GM23338 (cell line): ENCODE data around the gene SUSD3.

ENCODE experiments used
- CTCF ChIP-seq, 2 experiments: fragments of 200-600 bp in 1 of 2; sonication (generic) in 1 of 2; conservative IDR thresholded peaks; 2 replicates each; pipeline versions ENCODE4 v1.5.1 to v1.6.1; 2016 to 2017; ENCODE audit warnings: antibody characterized with exemption in 2 of 2, low read depth in 2 of 2, mild to moderate bottlenecking in 2 of 2, moderate library complexity in 1 of 2
- ETS1 ChIP-seq: IDR thresholded peaks from 2 replicates; pipeline ENCODE4 v1.6.1; 2016; ENCODE audit warnings: antibody characterized with exemption
- EZH2 ChIP-seq: fragments of 200-600 bp; sonication (generic); IDR thresholded peaks from one replicate; pipeline ENCODE4 v1.8.0; 2017; ENCODE audit warnings: antibody characterized with exemption, mild to moderate bottlenecking, low read depth; ENCODE audit not compliant: unreplicated experiment
- EZH2phosphoT487 ChIP-seq: fragments of 200-600 bp; sonication (generic); IDR thresholded peaks from one replicate; pipeline ENCODE4 v1.8.1; 2018; ENCODE audit warnings: antibody characterized with exemption; ENCODE audit not compliant: unreplicated experiment
- JUNB ChIP-seq: IDR thresholded peaks from one replicate; pipeline ENCODE4 v1.6.1; 2016; ENCODE audit warnings: antibody characterized with exemption; ENCODE audit not compliant: unreplicated experiment
- POLR2AphosphoS5 ChIP-seq: IDR thresholded peaks from 2 replicates; pipeline ENCODE4 v1.6.1; 2016; ENCODE audit warnings: antibody characterized with exemption, low read depth
- REST ChIP-seq: IDR thresholded peaks from one replicate; pipeline ENCODE4 v1.6.1; 2018; ENCODE audit warnings: antibody characterized with exemption; ENCODE audit not compliant: unreplicated experiment
- STAT1 ChIP-seq: IDR thresholded peaks from one replicate; pipeline ENCODE4 v1.6.1; 2016; ENCODE audit warnings: antibody characterized with exemption; ENCODE audit not compliant: unreplicated experiment

GRCh38 chr9:93064392-93065134, 6.1 kb downstream of the SUSD3 start:
- TF ChIP-seq JUNB: no peak
- TF ChIP-seq CTCF (conservative IDR thresholded peaks at IDR 0.05; ENCODE audit: low read depth in 2 of 2): no peak
- no peak for TF ChIP-seq POLR2AphosphoS5
- TF ChIP-seq EZH2: no peak
- TF ChIP-seq STAT1: no peak
- no peak for TF ChIP-seq EZH2phosphoT487
- TF ChIP-seq ETS1: no peak
- TF ChIP-seq REST: no peak
